Renal pelvis (tissue), 12 donors: ENCODE results near the gene ST6GALNAC1. TPM values are rescaled to one million over a fixed set of nuclear protein-coding genes. Genes with fewer than 3 reads are reported as not detected.

Experiments
- DNase-seq: peaks from one replicate; pipeline ENCODE4 v3.0.0-alpha.2; 2013
- long read RNA-seq, 16 experiments: transcript quantifications; one replicate each; lab custom pipeline, GENCODE V29; 2026
- polyA plus RNA-seq, 3 donors: library from polyadenylated mRNA; unstranded; fragments of 120-200 nt; gene quantifications; one replicate each; pipeline ENCODE4 v1.2.1, GENCODE V29; 2013; ENCODE audit not compliant: insufficient read length in 3 of 3

The ST6GALNAC1 gene, protein sequence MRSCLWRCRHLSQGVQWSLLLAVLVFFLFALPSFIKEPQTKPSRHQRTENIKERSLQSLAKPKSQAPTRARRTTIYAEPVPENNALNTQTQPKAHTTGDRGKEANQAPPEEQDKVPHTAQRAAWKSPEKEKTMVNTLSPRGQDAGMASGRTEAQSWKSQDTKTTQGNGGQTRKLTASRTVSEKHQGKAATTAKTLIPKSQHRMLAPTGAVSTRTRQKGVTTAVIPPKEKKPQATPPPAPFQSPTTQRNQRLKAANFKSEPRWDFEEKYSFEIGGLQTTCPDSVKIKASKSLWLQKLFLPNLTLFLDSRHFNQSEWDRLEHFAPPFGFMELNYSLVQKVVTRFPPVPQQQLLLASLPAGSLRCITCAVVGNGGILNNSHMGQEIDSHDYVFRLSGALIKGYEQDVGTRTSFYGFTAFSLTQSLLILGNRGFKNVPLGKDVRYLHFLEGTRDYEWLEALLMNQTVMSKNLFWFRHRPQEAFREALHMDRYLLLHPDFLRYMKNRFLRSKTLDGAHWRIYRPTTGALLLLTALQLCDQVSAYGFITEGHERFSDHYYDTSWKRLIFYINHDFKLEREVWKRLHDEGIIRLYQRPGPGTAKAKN
- under 1 TPM; 0.23 to 0.99 (median 0.90) TPM for polyA plus RNA-seq
- long read RNA-seq, donor 1, partial matches to known transcripts: 0 of 1 reads
- long read RNA-seq, donor 1, other reads (novel, unspliced or antisense): 0 of 1 reads
- long read RNA-seq, donor 2: 0 reads
- long read RNA-seq, donor 3: 0 reads
- long read RNA-seq, donor 4: 0 reads
- long read RNA-seq, donor 5: 0 reads
- long read RNA-seq, donor 6: 0 reads
- long read RNA-seq, donor 7: 0 reads
- long read RNA-seq, donor 8: 0 reads
- long read RNA-seq, donor 9: 0 reads
- long read RNA-seq, donor 10: 0 reads
- long read RNA-seq, donor 11: 0 reads
- long read RNA-seq, donor 12: 0 reads
- long read RNA-seq, donor 13: 0 reads
- long read RNA-seq, donor 14: 0 reads
- long read RNA-seq, donor 15: 0 reads
- long read RNA-seq, donor 16: 0 reads

- DNase-seq: no peak
These were observed at the start of gene ST6GALNAC1 for GRCh38 chr17:76643553-76644148. TSS of gene ST6GALNAC1 (minus strand) at chr17:76643757. CDS start at chr17:76643638, 119 bp downstream.

- DNase-seq: no peak
These were observed 48.0 kb upstream of the ST6GALNAC1 start for GRCh38 chr17:76691379-76692191.

DNA sequence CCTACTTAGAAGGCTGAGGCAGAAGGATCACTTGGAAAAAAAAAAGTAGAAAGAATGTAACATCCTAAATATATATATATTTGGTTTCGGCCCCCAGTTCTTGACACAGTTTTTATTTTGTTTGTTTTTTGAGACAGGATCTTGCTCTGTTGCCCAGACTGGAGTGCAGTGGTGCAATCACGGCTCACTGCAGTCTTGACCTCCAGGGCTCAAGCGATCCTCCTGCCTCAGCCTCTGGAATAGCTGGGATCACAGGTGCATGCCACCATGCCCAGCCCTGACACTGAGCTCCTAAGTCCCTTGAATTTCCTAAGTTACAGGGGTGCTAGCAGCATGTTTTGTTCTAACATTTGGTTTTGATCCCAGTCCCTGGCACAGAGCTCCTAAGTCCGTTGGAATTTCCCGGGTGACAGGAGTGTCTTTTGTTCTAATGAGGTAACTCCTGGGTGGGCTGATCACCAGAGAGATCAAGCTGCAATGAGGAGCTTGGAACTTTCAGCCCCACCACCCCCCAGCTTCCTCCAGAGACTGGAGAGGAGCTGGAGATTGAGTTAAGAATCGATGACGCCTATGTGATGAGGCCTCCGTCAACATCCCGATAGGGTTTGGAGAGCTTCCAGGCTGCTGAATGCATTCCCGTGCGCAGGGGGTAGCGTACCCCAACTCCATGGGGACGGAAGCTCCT, 47.2 kb upstream of the ST6GALNAC1 start:
- no peak for DNase-seq

DNA sequence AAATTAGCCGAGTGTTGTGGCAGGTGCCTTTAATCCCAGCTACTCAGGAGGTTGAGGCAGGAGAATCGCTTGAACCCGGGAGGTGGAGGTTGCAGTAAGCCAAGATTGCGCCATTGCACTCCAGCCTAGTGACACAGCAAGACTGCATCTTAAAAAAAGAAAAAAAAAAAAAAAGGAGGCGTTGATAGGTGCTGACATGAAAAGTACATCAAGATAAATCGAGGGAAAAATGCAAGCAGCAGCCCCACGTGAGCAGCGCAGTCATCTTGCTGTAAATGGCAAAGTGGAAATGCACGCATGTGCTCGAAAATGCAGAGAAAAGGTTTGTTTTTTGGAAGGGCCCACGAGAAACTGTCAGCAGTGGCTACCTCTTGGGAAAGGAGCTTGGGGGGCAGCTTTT, 46.3 kb upstream of the ST6GALNAC1 start:
- no peak for DNase-seq

GRCh38 chr17:76688165-76688622, 44.6 kb upstream of the ST6GALNAC1 start:
- no peak for DNase-seq

GRCh38 chr17:76687298-76688164, 44.0 kb upstream of the ST6GALNAC1 start:
- no peak for DNase-seq

DNA sequence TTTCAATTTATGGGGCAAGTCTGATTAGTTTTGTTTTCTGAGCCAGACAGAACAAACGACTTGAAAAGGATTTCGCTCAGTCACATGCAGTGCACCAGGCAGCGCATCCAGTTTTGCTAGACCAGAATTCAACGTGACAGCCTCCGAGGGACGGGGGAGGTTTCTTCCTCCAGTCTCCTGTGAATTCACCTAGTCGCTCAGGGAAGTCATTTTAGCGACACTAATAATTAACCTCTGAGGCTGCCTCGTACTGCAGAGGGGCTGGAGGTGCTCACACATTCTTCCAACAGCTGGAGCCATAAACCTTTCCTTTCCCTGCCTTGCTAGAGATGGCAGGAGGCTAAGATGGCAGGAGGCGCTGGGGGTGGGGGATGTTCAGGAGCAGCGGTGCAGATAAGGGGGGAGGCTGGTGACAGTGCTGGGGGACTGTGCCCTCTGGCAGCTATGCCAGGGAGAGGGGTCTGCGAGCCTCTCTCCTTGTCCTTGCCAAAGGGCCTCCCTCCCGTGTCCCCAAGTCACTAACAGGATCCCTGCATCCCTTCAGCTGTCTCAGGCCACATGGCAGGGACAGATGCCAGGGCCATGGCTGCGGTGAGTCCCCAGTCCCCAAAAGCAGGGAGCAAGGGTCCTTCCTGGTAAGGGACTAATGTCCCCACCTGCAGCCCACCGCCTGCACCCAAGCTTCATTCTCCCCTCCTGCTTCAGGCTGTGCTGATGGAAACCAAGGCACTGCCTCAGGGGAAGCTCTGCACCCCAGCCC, 43.2 kb upstream of the ST6GALNAC1 start:
- DNase-seq: peak; percentile 85

GRCh38 chr17:76685846-76686245, 42.3 kb upstream of the ST6GALNAC1 start:
- no peak for DNase-seq

- no peak for DNase-seq
These were observed 41.8 kb upstream of the ST6GALNAC1 start for GRCh38 chr17:76685366-76685765.

GRCh38 chr17:76684756-76685155, 41.2 kb upstream of the ST6GALNAC1 start:
- no peak for DNase-seq

DNA sequence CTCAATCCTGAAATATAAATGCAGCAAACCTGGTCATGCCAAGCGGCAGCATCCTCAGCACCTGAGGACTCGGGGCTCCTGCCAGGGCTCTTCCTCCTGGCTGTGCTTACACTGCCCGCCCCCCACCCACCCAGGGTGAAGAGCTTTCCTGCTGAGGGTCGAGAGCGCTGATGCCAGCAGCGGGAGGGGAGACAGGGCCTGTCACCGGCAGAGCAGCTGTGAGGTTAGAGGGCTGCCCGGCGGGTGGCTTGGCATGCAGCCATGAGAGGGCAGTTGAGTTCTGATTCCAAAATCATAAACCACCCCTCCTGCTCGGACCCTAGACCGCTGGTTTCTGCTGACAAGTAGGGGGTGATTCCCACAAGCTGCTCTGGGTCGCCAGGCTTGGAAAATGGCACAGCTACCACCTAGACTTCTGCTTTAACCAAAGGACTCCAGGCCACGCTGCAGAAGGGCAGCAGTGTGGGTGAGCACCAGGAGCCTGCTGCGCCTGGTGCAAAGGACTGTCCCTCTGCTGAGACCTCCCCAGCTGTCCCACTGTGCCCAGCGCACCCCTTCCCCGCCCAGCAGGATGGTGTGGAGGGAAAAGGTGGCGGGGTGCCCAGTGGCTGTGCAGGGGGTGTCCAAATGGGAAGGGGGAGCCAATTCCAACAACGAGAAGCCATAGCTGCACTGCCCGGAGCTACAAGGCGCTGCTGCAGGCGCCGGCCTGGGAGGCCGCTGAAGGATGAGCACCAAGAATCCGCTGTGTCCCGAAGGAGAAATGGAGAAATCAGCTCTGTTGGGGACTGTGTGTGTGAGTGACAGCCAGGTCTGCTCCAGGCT, 40.6 kb upstream of the ST6GALNAC1 start:
- DNase-seq: no peak

DNA sequence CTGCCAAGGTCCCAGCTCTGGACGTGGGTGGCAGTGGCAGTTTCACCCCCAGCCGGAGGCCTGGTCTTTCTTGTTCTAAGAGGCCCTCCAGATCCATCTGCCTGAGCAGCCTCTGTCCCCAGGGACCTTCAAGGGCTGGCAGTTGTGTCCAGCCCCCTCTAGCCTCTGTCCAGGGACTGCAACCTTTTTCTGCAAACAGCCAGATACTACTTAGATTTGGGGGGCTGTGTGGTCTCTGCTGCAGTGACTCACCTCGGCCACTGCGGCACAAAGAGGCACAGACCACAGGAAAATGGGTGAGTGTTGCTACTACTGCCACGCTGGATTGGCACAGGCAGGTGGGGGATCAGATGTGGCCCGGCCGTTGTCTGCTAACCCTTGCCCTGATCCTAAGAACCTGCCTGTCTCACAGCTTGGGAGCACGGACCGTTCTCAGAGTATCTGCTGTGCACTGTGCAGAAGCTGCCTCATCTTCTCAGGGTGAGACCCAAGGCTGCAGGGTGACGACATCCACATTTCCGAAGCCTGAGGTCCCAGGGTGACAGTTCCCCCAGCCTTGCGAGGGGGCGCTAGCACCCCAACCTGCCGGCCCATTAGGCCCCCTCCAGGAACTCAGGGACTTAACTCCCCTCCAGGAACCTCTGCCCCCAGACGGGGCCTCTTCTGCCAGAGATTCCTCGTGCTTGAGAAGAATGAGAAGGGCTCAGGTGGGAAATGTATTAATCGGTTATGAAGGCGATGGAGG, 39.6 kb upstream of the ST6GALNAC1 start:
- no peak for DNase-seq

DNA sequence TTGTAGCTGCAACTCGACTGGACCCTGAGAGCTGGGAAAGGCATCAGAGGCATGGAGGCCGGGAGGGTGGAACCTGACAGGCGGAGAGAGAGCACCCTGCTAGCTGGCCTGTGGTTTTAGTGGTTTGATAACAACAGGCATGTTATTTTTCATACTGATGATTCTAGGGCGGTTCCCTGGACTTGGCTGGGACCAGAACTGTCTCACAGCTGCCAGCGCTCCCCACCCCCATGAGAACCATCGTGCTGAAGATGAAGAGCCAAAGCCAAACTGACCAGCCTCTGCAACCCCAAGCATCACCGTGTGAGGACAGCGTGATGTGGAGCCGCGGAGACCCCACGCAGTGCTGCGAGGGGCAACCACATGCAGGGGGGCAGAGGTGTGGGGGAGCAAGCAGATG, 38.7 kb upstream of the ST6GALNAC1 start:
- DNase-seq: no peak

- peak; percentile 80 for DNase-seq
These were observed 37.9 kb upstream of the ST6GALNAC1 start for GRCh38 chr17:76681222-76682137.

DNA sequence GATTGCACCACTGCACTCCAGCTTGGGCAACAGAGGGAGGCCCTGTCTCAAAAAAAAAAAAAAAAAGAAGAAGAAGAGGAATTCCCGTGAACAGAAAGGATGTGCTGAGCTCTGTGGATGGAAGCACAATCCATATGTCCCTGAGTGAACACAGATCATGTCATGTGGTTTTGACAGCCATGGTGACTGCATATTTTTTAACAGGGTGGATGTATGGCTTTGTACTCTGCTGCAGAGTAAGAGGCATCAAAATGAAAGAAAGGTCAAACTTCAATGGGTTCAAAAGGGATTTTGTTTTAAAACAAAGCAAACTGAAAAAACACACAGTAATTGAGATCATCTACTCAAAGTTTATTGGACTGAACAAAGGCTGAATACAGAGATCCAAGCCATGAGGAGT, 35.7 kb upstream of the ST6GALNAC1 start:
- no peak for DNase-seq

- DNase-seq: no peak
These were observed 34.8 kb upstream of the ST6GALNAC1 start for GRCh38 chr17:76678330-76678729.
